GM19467 (cell line): ENCODE data around the gene ATP8B2.

ENCODE experiments used
- ATAC-seq: cut with Tn5 transposase; IDR thresholded peaks from one replicate; pipeline ENCODE4 v1.9.1; 2021; ENCODE audit warnings: mild to moderate bottlenecking, moderate library complexity; ENCODE audit not compliant: unreplicated experiment

The ATP8B2 gene

GRCh38 chr1:154391086-154391770 lies 65.9 kb downstream of the ATP8B2 start:
- ATAC-seq: no peak

DNA sequence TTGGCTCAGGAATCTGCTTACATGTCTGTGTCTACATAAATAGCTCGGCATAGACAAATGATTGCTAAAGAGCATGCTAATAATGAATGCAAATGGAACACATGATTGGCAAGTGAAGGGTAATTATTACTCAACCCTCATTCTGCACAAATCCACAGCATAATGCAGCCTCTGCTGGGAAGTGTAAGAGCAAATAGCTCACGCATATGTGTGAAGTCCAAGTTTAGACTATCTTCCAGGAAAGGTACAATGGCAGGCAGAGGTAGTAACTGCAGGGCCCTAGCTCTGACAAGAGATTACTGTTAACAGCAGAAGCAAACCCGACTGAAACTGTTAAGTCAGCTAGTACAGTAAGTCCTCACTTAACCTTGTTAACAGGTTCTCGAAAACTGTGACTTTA lies 72.8 kb downstream of the ATP8B2 start:
- no peak for ATAC-seq

GRCh38 chr1:154398678-154399077 lies 73.4 kb downstream of the ATP8B2 start:
- ATAC-seq: no peak

- ATAC-seq: no peak
Observed at GRCh38 chr1:154400381-154400801, 75.1 kb downstream of the ATP8B2 start.
